Islet precursor cell (in vitro differentiated cells): Measurements from ENCODE around the gene SLC50A1.
"Not testable (repeated sequence)": the region's sequence is repeated elsewhere in the genome, so short reads cannot be mapped to it uniquely, and the experiment has no call there.

ENCODE experiments used
- DNase-seq: peaks from one replicate; pipeline ENCODE4 v3.0.0-alpha.2; 2018

SLC50A1 gene

DNA sequence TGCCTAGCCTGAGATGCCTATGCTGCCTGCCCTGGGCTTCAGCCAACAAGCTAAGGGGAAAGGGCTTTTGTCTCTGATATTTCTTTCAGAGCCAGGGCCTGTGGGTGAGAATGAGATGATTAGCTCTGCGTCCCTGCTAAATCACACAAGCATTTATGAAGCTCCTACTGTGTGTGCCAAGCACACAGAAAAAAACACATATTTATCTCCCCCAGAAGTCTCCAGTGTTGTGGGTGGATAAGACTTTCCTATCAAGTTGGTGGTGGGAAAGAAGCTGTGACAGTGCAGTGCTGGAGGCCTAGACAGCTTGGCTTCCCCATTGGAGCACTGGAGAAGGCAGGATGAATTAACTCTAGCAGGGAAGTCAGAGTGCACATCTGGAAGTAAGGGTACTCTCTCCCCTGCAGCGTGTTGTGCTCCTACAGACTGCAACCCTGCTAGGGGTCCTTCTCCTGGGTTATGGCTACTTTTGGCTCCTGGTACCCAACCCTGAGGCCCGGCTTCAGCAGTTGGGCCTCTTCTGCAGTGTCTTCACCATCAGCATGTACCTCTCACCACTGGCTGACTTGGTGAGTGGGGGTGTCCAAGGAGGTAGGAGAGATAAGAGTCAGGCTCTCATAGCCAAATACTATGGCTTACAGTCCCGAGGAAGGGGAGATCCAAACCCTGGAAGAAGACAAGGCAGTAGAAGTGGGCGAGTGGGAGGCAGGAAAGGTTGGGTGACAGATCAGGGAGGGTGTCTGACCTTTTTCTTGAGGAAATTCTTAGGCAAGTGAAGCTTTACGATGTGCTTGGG lies 1.7 kb downstream of the SLC50A1 start:
- DNase-seq, result no peak

DNA sequence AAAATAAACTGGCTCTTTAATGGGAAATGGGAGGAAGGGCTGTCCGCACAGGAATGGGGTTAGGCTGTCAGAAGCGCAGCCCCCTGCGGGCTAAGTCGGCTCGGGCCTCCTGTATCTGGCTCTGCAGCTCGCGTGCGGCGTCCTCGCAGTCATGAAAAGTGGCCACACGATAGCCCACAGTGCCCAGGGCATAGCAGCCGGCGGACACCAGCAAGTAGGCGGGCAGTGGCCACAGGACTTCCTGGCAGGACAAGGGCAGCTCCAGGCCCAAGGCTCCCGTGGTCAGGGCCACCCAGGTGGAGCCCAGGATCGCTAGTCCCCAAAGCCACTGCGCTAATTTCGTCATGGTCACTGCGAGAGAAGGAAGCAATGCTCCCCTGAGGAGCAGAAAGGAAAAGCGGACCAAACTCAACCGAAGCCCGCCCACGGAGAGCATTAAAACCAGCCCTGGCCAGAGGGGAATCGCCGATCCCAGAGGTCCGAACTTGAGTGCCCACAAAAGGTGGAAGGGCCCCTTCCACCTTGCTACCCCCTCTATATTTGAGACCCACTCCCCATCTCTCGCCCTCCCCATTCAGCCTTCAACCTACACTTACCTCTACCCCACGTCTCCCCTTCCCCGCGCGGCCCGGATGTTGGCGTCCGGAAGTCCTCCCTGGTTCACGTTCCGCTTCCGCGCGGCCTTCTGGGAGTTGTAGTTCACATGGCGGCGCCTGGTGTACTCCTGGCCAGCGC lies 4.4 kb downstream of the SLC50A1 start, which contains the start of gene DPM3:
TSS of gene DPM3 (minus strand) at position 637 of the 735 bp plus-strand sequence. CDS start at position 346, 291 bp downstream.
- peak; percentile 90 for DNase-seq

DNA sequence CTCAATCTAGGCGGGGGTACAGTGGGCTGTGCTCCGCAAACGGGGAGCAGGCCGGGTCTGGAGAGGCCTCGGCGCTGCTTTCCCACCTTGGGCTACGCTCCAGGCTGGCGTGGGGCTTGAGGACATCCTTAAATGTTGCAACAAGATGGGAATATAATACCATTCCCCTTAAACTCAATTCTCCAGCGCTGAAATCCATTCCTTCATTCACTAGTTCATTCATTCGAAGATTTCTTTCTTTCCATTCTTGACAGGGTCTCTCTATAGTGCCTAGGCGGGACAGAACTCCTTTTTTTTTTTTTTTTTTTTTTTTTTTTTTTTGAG lies 4.9 kb downstream of the SLC50A1 start:
- no peak for DNase-seq

DNA sequence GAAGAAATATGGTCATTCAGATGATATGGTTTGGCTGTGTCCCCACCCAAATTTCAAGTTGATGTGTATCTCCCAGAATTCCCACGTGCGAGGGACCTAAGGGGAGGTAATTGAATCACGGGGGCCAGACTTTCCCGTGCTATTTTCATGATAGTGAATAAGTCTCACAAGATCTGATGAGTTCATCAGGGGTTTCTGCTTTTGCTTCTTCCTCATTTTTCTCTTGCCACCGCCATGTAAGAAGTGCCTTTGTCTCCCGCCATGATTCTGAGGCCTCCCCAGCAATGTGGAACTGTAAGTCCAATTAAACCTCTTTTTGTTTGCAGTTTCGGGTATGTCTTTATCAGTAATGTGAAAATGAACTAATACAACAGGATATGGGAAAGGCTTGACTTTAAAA lies 6.1 kb downstream of the SLC50A1 start:
- peak; percentile 12 for DNase-seq

DNA sequence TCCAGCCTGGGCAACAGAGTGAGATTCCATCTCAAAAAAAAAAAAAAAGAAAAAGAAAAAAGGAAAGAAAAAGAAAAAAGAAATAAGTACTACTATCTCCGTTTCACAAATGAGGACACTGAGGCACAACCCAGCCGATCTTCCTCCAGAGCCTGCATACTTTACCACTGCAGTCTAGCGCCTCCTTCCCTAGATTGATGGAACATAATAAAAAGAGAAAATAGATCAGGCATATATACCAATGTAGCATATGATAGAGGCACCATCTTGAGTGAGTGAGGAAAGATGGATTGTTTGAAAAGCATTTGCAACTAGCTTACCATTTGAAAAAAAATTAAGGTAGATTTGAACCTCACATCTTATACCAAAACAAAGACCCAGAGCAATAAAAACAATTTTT lies 9.8 kb downstream of the SLC50A1 start:
- no peak for DNase-seq

DNA sequence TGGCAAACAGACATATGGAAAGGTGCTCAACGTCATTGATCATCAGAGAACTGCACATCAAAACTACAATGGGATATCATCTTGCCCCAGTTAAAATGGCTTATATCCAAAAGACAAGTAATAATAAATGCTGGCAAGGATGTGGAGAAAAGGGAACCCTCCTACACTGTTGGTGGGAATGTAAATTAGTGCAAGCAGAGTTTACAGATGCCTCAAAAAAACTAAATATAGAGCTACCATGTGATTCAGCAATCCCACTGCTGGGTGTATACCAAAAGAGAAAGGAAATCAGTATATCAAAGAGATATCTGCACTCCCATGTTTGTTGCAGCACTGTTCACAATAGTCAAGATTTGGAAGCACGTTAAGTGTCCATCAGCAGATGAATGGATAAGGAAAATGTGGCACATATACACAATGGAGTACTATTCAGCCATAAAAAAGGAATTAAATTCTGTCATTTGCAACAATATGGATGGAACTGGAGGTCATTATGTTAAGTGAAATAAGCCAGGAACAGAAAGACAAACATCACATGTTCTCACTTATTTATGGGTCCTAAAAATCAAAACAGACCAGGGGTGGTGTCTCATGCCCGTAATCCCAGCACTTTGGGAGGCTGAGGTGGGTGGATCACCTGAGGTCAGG lies 20.5 kb downstream of the SLC50A1 start:
- DNase-seq, result not testable (repeated sequence)

DNA sequence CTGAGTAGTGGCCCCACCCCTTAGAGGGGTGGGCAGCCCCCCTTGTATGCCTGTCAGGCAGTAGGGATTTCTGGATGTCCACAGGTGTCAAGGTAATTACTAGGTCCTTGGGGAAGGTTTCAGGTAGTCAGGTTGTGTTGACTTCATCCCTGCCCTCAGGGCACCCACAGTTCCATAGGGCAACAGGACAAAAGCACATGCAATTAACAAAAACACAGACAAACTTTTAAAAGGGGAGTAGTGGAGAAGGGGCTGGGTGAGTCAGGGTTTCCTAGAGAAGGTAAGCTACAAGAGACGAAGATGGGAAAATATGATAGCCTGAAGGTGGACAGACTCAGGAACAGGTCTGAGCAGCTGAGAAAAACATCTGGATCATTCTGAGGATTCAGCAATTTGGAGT lies 23.3 kb downstream of the SLC50A1 start:
- peak; percentile 90 for DNase-seq

DNA sequence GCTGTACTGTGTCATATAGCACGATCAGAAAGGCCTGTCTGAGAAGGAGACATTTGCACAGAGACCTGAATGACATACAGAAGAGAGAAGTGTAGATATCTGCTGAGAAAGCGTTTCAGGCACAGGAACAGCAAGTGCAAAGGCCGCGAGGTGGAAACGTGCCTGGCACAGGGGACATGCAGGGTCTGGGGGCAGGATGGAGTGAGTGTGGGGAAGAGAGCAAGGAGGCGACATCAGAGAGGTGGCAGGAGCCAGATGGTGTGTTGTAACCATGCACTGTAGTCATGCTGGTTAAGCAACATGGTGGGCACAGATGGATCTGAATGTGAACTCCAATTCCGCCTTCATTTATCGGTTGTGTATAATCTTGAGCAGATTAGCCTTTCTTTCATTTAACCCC lies 24.5 kb downstream of the SLC50A1 start:
- no peak for DNase-seq

DNA sequence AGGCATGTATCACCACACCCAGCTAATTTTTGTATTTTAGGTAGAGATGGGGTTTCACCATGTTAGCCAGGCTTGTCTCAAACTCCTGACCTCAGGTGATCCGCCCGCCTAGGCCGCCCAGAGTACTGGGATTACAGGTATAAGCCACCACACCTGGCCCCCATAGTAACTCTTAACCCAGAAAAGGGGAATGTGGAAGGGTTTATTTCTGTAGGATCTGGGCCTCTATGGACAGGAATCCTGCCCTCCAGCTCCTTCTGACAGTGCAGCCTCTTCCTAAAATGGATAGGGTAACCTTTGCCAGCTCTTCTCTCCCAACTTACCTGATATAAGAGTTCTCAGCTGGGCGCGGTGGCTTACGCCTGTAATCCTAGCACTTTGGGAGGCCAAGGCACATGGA lies 27.0 kb downstream of the SLC50A1 start:
- DNase-seq, result not testable (repeated sequence)

DNA sequence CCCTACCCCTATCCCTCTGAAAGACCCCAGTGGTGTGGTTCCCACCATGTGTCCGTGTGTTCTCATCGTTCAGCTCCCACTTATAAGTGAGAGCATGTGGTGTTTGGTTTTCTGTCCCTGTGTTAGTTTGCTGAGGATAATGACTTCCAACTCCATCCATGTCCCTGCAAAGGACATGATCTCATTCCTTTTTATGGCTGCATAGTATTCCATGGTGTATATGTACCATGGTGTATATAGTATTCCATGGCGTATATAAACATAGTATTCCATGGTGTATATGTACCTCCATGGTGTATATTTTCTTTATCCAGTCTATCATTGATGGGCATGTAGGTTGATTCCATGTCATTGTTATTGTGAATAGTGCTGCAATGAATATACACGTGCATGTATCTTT lies 28.1 kb downstream of the SLC50A1 start:
- not testable (repeated sequence) for DNase-seq

DNA sequence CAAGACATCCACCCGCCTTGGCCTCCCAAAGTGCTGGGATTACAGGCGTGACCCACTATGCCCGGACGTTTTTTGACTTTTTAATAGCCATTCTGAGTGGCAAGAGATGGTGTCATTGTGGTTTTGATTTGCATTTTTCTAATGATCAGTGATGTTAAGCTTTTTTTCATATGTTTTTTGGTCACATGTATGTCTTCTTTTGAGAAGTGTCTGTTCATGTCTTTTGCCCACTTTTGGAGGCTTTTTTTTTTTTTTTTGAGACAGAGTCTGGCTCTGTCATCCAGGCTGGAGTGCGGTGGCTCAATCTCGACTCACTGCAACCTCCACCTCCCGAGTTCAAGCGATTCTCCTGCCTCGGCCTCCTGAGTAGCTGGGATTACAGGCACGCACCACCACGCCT lies 29.0 kb downstream of the SLC50A1 start:
- not testable (repeated sequence) for DNase-seq

DNA sequence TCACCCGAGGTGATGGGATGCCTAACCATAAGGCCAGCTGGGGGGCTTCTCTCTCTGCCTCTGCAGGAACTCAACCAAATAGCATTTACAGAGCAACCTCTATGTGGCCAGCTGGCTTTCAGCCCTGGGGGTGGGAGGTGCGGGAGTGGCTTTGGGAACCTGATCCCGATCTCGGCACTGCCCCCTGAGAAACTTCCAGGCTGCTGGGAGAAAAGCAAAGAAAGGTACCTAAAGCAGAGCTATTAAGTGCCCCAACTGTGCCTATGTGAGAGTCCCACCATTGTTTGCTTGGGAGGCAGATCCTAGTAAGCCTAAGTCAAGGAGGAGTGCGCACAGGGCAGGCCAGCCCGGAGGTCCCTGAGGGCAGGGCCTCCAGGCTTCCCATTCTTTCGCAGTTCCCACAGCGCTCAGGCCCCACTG lies 30.4 kb downstream of the SLC50A1 start:
- peak; percentile 54 for DNase-seq

DNA sequence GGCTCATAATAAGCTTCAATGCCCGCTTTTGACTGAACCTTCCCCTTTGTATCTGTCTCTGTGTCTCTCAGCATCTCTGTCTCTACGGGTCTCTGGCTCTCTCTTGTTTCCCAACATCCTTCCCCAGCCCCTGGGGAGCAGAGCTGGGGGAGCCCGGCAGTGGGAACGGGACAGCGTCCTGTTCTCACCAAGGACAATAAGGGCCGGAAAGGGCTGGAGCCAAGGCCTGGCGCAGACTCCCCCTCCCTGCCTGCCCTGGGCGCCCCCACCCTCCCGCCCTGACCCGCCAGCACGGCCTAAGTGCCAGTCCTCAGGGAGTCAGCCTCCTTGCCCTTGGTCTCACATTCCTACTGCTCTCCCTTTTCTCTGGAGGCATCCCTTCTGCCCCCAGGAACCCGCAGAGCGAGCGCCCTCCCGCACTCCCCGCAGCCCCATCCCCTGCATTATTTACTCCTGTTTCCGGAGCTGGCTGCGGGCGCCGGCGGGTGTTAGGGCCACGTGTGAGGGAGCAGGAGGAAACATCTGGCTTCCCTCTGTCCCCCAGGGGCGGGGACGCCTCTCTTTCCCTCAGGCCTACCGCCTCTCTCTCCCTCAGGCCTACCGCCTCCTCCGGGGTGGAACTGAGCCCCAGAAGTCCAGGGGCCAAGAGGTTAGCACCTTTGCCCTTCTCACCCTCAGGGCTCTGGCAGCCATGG lies 31.0 kb downstream of the SLC50A1 start:
- DNase-seq, result peak; percentile 57

DNA sequence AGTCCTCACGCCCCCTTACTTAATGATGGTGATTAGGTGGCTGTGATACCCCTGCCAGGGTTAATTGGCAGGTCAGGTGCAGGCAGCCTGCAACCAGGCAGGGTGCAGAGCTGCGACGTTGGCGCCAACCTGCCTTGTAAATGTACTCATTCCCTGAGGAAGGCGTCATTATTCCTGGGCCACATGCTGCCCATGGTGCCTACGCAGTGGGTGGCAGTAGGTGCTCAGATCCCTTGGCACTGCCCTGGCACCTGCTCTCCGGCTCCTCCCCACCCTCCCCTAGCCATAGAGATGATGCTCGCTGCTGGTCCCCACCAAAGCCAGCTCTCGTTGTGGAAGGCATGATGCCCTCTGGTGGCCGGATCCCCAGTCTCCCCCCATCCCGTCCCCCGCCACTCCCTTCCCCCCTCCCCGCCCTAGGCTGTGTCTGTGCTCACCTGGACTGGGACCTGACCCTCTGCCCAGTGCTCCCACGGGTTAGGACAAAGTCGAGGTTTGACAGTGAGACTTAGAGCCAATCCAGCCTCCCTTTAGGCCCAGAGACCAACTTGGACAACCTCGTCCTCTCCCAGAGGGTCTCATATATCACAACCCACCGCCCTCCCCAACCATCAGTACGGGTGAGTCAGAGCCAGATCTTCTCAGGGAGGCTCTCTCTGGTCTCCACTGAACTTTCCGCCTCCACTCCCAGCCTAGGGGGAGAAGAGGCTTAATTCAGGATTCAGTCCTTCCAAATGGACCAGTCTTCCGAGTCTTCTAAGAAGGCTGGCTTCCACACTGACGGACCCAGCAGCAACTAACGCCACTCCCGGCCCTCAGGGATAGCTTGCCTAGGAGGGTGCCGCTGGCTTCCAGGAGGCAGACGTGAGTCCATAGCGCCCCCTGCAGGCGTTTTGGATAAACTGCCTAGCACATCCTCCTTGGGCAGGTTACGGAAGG lies 31.8 kb downstream of the SLC50A1 start:
- DNase-seq, result peak; percentile 94

DNA sequence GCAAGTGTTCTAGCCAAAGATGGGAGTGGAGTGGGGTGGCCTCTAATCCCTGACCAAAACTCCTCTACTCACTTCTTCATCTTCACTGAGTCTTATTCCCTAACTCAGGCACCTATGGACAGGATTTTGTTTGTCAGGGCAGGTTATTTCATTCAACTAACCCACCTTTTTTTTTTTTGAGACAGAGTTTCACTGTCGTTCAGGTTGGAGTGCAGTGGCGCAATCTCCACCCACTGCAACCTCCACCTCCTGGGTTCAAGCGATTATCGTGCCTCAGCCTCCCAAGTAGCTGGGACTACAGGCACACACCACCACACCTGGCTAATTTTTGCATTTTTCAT lies 32.4 kb downstream of the SLC50A1 start:
- not testable (repeated sequence) for DNase-seq

DNA sequence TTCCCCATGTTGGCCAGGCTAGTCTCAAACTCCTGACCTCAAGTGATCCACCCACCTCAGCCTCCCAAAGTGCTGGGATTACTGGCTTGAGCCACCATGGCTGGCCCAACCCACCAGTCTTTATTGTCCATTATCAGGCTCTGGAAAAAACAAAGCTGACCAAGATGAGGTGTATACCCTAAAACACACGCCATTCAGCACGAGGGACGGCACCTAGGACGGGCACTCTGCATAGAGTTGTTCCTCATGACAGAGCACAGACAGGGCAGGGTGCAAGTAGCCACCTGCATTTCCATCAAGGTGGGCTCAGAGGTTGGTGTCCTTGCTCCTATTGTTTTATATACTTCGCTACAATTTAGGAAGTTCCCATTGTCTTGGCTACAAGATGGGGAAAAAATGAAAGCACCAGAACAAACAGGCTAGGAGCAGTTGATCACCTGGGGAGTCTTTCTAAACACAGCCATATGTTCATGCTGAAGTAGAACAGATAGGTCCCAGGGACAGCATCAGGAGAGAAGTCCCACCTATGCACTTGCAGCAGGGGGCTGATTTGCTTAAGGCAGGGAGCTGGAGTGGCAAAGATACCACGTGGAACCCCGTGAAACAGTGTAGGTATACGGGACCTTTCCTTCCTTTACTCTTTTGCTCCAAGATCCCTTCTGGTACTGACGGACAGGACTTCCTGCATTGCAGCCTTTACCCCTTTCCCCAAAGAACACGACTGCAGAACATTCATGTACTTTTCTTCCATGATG lies 33.0 kb downstream of the SLC50A1 start:
- DNase-seq, result peak; percentile 36

DNA sequence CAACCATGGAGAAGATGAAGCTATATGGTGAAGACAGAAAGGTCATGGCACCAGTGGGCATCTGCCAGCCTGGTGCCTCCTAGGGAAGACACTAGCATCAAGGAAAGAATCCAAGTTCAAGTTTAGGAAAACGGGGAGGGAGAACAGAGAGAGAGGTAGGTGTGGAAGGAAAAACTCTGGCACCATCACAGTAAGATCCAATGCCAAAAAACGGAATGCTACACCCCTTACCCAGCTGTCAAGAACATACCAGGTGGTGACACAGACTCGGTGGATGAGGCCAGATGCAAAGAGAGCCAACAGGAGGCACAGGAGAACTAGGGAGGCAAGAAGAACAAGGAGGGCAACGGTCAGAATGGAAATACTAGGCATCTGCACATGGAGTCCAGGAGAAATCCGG lies 33.9 kb downstream of the SLC50A1 start:
- peak; percentile 24 for DNase-seq

DNA sequence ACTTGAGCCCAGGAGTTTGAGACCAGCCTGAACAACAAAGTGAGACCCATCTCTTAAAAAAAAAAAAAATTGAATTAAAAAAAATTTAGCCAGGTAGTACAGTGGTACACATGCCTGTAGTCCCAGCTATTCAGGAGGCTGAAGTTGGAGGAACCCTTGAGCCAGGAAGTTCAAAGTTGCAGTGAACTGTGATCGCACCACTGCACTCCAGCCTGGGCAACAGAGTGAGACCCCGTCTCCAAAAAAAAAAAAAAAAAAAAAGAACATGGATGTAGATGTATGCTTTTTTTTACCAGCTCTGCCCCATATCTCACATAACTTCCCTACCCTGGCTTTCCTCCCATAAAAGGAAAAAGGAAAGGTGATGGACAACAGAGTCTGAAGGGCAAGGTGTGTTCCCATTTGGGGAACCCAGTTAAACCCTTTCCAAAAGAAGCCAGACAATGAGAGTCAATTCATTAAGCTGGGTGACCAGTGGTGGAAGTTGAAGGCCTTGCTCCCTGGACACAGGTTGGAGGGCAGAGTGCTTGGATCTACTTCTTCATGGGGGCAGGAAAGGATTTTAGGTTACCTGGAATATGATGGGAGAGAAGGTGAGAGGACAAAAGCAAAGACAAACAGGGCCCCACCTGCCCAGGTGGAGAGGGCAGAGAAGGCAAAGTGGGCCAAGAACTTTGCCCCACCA lies 34.6 kb downstream of the SLC50A1 start:
- peak; percentile 14 for DNase-seq

DNA sequence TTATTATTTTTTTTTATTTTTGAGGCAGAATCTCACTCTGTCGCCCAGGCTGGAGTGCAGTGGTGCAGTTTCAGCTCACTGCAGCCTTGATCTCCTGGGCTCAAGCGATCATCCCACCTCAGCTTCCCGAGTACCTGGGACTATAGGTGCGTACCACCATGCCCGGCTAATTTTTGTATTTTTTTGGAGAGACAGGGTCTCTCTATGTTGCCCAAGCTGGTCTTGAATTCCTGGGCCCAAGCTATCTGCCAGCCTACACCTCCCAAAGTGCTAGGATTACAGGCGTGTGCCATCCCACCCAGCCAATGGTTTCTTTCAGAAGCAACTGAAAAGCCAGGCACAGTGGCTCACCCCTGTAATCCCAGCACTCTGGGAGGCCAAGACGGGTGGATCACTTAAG lies 35.2 kb downstream of the SLC50A1 start:
- peak; percentile 7 for DNase-seq

DNA sequence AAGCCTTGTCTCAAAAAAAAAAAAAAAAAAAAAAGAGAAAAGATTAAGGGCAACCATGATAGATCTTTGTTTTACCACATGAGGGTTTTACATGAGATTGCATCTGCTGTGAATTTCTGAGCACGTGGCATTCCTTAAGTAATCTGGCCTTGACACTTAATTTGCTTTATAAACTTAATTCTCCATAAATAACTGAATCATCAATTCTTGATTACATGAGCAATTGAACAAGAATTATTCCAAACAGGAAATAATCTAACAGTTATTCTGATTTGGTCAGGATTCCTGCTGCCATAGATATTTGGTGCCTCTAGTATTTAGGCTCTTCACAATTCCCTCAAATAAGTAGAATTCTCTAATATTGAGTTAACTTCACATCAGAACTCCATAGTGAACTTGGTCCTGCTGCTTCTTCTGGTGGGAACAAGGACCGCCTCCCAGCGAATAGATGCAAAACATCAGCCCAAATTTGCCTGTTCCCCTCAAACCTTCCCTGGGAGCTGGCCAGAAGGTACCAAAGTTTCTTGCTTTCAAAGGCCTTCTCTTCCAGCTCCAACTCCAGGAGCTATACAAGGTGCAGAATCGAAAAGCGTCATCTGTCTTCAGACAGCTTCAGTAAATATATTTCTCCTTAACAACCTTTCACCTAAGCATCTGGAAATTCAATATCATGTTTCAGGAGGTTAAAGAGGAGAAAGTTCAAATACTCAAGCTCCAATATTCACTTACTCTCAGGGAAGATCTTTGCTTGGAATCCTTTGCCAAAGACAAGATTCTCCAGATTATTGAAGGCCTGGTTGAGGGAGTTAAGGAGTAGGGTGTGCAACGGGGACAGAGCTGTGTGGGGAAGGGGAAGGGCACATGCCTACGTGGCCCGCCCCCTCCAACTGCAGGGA lies 36.4 kb downstream of the SLC50A1 start:
- no peak for DNase-seq
